Tibial artery (tissue), 4 donors: ENCODE results near the gene EBLN2.

Experiments used
- DNase-seq, 2 donors: peaks; one replicate each; pipeline ENCODE4 v3.0.0-alpha.2; 2019
- H3K27ac ChIP-seq, 2 donors: fragments of 200-600 bp; sonication (generic) in 1 of 2; 1 replicate in 1 of 2; 2 replicates in 1 of 2; pipeline ENCODE4 v1.5.1; 2018 to 2019; ENCODE audit warnings: mild to moderate bottlenecking in 1 of 2
- H3K27me3 ChIP-seq, 2 donors: fragments of 200-600 bp; sonication (generic) in 1 of 2; one replicate each; pipeline versions ENCODE4 v1.5.1 to v1.6.0; 2016 to 2019
- H3K36me3 ChIP-seq, 3 donors: fragments of 200-600 bp; sonication (generic) in 2 of 3; one replicate each; pipeline ENCODE4 v1.5.1; 2016 to 2019; ENCODE audit warnings: mild to moderate bottlenecking in 2 of 3
- H3K4me1 ChIP-seq, 4 donors: fragments of 200-600 bp; sonication (generic) in 2 of 4; 1 replicate in 3 of 4; 2 replicates in 1 of 4; pipeline ENCODE4 v1.5.1; 2016 to 2019
- H3K4me3 ChIP-seq, 2 donors: fragments of 200-600 bp; sonication (generic) in 1 of 2; 1 replicate in 1 of 2; 2 replicates in 1 of 2; pipeline ENCODE4 v1.5.1; 2018 to 2019; ENCODE audit warnings: mild to moderate bottlenecking in 2 of 2
- H3K9me3 ChIP-seq, 3 donors: fragments of 200-600 bp; sonication (generic) in 1 of 3; one replicate each; pipeline ENCODE4 v1.5.1; 2016 to 2019
- CTCF ChIP-seq, 2 experiments: fragments of 200-600 bp in 1 of 2; fragments of 450-650 bp in 1 of 2; IDR thresholded peaks; one replicate each; pipeline ENCODE4 v1.5.1; 2017 to 2019; ENCODE audit warnings: antibody characterized with exemption in 2 of 2, mild to moderate bottlenecking in 1 of 2, moderate library complexity in 1 of 2
- intact Hi-C: fragments of 100-400 bp; cut with DNase I; formaldehyde crosslinking; loops from one replicate; pipeline ENCODE4 v1.15.0; 2023; ENCODE audit warnings: low total_unique reads

EBLN2 gene

GRCh38 chr3:73046195-73046594 lies 15.3 kb upstream of the EBLN2 start:
- no peak for DNase-seq
- H3K27ac ChIP-seq: no peak overlapping the region
- H3K27me3 ChIP-seq: no peaks in the 10 kb centered on the region
- H3K4me3 ChIP-seq: no peak overlapping the region
- peaks cover 0 to 13% (median 0%) of the 10 kb centered on the region in 3 donors for H3K36me3 ChIP-seq
- no peak for TF ChIP-seq CTCF (IDR thresholded peaks at IDR 0.05)
- H3K9me3 ChIP-seq: no peaks in the 10 kb centered on the region
- intact Hi-C loops: loop anchor here (10.0 kb wide), 1 partner anchor 51 kb away; the partner anchor contains the start of gene PPP4R2
- H3K4me1 ChIP-seq: peaks cover 0 to 36% (median 11%) of the 10 kb centered on the region in 4 donors

GRCh38 chr3:73049319-73049718 lies 12.1 kb upstream of the EBLN2 start:
- Histone ChIP-seq H3K27me3 (no peaks in the 10 kb centered on the region), H3K4me1 (peaks cover 0 to 18% (median 4%) of the 10 kb centered on the region in 4 donors), H3K36me3 (peaks cover 0 to 13% (median 0%) of the 10 kb centered on the region in 3 donors), H3K27ac (no peak overlapping the region), H3K9me3 (no peaks in the 10 kb centered on the region), H3K4me3 (no peak overlapping the region)
- DNase-seq: no peak
- no peak for TF ChIP-seq CTCF (IDR thresholded peaks at IDR 0.05)
- intact Hi-C loops: loop anchor here (10.0 kb wide), 1 partner anchor 55 kb away; the partner anchor contains the start of gene PPP4R2

- H3K27me3 ChIP-seq: no peaks in the 10 kb centered on the region
- H3K4me3 ChIP-seq: no peak overlapping the region
- TF ChIP-seq CTCF (IDR thresholded peaks at IDR 0.05): no peak
- no peak for DNase-seq
- H3K4me1 ChIP-seq: peaks cover 0 to 10% (median 2%) of the 10 kb centered on the region in 4 donors
- peaks cover 0 to 11% (median 0%) of the 10 kb centered on the region in 3 donors for H3K36me3 ChIP-seq
- no peak overlapping the region for H3K27ac ChIP-seq
- no peaks in the 10 kb centered on the region for H3K9me3 ChIP-seq
- intact Hi-C loops: loop anchor here (5.0 to 10.0 kb wide), 2 partner anchors 116 to 208 kb away; partner anchors contain the start of gene SHQ1
Measured at GRCh38 chr3:73052857-73053256, 8.6 kb upstream of the EBLN2 start.

GRCh38 chr3:73055583-73055982 lies 5.9 kb upstream of the EBLN2 start:
- Histone ChIP-seq H3K27ac (no peak overlapping the region), H3K36me3 (no peaks in the 10 kb centered on the region), H3K4me3 (no peak overlapping the region), H3K4me1 (peaks cover 0 to 7% (median 2%) of the 10 kb centered on the region in 4 donors), H3K9me3 (no peaks in the 10 kb centered on the region), H3K27me3 (no peaks in the 10 kb centered on the region)
- DNase-seq: no peak
- intact Hi-C loops: loop anchor here (10.0 kb wide), 1 partner anchor 211 kb away; the partner anchor contains the start of gene SHQ1
- no peak for TF ChIP-seq CTCF (IDR thresholded peaks at IDR 0.05)

- H3K27ac ChIP-seq: no peak overlapping the region
- no peaks in the 10 kb centered on the region for H3K36me3 ChIP-seq
- peaks cover 0 to 8% (median 2%) of the 10 kb centered on the region in 4 donors for H3K4me1 ChIP-seq
- no peaks in the 10 kb centered on the region for H3K9me3 ChIP-seq
- TF ChIP-seq CTCF (IDR thresholded peaks at IDR 0.05): peak; percentile 56 to 68
- H3K4me3 ChIP-seq: no peak overlapping the region
- intact Hi-C loops: loop anchor here (10.0 kb wide), 1 partner anchor 211 kb away; the partner anchor contains the start of gene SHQ1
- H3K27me3 ChIP-seq: no peaks in the 10 kb centered on the region
- DNase-seq: no peak
Measured at GRCh38 chr3:73056014-73056844, 5.2 kb upstream of the EBLN2 start.
